ENCODE measurements around the gene ZNF467.

The ZNF467 gene

DNA sequence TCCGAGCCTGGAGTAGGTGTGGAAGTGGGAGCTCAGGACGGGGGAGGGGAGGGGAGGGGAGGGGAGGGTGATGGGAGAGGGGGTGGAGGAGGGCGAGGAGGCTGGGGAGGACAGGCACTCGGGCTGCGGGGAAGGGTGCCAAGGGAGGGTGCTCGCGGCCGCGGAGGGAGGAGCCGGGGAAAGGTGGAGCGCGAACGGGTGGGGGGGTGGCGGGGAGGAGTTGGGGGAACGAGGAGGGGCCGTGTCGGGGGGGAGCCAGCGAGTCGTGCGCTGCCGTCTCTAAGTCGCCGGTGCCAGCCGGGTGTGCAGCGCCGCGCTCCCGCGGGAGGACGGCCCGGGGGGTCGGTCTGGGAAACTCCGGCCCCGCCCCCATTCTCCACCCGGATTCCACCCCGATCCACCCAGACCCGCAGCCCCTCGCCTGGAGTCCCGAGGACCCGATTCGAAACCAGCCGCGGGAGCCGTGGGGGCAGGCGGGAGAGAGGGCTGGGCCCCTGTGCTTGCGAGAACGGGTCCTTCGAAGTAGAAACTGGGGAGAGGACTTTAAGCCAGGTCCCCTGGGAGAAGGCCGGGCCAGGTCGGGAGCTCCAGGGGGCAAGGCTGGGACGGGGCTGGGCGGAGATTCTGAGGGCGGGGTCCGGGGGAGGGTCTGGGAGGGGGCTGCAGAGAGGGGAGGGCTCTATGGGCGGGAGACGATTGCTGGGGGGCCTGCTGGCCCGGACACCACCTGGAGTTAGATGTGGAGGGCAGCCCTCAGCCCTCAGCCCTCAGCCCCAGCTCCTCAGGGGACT, at the start of gene ZNF467:
ZNF467 (minus strand) TSS at position 143 of the 791 bp plus-strand sequence. CDS start 2,556 bp downstream, outside the sequence.
- no peak for DNase-seq

GRCh38 chr7:149822353-149822943, 49.1 kb upstream of the ZNF467 start:
- no peak for DNase-seq

DNA sequence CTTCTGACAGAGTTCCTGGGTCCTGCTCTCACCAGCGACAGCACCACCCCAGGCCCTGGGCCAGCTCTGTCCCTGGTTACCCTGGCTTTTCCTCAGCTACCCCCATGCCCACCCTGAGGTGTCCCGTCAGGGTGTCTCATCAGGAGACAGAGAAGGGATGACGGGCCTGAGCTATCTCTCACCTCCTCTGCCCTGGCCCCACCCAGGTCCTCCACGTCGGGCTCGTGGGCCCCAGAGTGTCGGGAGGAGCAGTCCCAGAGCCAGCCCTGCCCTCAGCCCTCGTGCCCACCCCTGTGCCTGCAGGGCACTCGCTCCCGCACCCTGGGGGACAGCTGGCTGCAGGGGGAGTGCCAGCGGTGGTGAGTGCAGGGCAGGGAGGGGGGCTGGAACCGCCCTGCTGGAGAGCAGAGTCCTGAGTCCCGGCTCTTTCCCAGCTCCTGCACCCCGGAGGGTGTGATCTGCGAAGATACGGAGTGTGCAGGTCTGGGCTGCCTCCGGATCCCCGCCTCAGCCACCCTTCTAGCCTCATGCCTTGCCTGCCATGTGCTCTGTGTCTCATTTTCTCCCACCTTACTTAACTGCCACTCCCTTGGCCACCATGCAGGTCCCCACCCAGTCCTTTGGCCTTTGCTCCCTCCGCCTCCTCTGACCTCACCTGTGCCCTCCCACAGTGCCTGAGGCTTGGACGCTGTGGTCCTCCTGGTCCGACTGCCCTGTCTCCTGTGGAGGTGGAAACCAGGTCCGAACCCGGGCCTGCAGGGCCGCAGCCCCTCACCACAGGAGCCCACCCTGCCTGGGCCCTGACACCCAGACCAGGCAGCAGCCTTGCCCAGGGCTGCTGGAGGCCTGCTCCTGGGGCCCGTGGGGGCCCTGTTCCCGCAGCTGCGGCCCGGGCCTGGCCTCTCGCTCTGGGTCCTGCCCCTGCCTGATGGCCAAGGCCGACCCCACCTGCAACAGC, 48.1 kb upstream of the ZNF467 start:
- no peak for DNase-seq

- DNase-seq: no peak
Observed at GRCh38 chr7:149820622-149821190, 47.3 kb upstream of the ZNF467 start.

DNA sequence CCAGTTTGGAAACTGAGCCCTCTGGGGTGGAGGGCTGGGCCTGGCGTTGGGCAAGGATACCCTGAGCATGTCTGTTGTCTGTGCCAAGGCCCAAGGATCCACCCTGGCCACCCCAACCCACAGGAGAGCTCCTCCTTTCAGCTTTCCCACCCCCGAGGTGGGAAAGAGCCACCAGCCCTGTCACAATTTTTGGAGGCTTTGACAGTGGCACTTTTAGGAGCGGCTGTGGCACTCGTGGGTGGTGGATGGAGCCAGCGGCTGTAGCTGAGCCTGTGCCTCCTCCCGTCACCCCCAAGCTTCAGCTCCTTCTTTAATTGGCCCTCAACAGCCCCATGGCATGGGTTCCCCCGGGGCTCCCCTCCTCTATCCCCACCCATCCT, 46.6 kb upstream of the ZNF467 start:
- no peak for DNase-seq

GRCh38 chr7:149819141-149819960, 46.0 kb upstream of the ZNF467 start:
- DNase-seq: no peak

GRCh38 chr7:149818536-149818840, 45.1 kb upstream of the ZNF467 start:
- DNase-seq: no peak

DNA sequence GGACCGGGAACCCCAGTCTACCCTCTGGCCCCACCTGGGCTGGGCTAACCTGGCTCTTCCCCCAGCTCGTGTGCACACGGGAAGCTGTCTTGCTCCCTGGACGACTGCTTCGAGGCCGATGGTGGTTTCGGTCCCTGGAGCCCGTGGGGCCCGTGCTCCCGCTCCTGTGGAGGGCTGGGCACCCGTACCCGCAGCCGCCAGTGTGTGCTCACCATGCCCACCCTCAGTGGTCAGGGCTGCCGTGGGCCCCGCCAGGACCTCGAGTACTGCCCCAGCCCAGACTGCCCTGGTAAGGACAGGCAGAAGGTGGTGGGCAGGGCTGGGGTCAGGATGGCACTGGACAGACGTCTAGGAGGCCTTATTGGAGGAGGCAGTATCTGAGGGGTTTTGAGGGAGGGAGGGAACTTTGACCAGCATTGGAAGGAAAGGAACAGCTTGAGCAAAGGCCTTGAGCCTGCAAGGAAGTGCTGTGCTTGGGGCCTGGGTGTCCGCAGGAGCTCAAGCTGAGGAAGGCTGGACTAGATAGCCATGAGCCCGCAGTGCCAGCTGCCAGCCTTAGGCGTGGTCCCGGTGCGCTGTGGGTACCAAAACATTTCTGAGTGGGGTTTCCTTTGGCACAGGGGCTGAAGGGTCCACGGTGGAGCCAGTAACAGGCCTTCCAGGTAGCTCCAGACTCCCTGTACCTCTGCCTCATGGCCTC, 44.6 kb upstream of the ZNF467 start:
- DNase-seq: no peak

- DNase-seq: no peak
Observed at GRCh38 chr7:149817301-149817771, 43.9 kb upstream of the ZNF467 start.

- DNase-seq: no peak
Observed at GRCh38 chr7:149816794-149817193, 43.4 kb upstream of the ZNF467 start.

DNA sequence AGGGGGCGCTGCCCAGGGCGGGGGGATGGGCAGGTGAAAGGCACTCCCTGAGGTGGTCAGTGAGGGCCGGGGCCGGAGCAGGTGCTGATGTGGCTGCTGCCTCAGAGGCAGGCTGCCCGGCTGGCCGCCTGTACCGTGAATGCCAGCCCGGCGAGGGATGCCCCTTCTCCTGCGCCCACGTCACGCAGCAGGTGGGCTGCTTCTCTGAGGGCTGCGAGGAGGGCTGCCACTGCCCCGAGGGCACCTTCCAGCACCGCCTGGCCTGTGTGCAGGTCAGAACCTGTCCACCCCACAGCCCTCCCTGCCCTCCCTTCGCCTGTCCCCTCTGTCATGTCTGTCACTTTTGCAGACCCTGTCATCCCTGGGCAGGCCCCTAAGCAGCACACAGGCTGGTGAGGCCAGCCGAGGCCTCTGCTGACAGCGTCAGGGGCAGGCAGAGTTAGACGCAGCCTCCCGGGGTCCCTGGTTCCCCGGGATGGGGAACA, 42.9 kb upstream of the ZNF467 start:
- no peak for DNase-seq

GRCh38 chr7:149815661-149816266, 42.4 kb upstream of the ZNF467 start:
- no peak for DNase-seq

- DNase-seq: no peak
Observed at GRCh38 chr7:149815121-149815520, 41.7 kb upstream of the ZNF467 start.

DNA sequence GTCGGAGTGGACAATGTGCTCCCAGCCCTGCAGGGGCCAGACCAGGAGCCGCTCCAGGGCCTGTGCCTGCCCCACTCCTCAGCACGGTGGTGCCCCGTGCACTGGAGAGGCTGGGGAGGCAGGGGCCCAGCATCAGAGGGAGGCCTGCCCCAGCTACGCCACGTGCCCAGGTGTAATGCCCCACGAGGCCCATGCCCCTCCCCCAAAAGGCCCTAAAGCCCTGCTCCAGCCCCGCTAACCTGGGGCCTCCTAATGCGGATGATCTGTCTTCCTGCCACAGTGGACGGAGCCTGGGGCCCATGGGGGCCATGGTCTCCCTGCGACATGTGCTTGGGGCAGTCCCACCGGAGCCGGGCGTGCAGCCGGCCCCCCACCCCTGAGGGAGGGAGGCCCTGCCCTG, 41.1 kb upstream of the ZNF467 start:
- DNase-seq: no peak

- no peak for DNase-seq
Observed at GRCh38 chr7:149813254-149814035, 40.1 kb upstream of the ZNF467 start.

- no peak for DNase-seq
Observed at GRCh38 chr7:149811831-149812490, 38.6 kb upstream of the ZNF467 start.

DNA sequence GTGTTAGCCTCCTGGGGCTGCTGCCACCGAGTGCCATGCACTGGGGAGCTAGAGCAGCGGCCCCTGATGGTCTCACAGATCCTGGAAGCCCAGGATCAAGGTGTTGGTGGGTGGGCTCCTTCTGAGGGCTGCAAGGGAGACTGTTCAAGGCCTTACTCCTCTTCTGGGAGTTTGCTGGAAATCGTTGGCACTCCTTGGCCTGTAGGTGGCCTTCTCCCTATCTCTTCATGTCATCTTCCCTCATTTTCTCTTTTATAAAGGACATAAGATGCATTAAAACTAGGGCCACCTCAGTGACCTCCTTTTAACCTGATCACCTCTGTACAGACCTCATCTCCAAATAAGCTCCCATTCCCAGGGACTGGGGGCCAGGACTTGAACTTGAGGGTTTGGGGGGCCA, 37.8 kb upstream of the ZNF467 start:
- no peak for DNase-seq

GRCh38 chr7:149809215-149809614, 35.8 kb upstream of the ZNF467 start:
- DNase-seq: no peak

DNA sequence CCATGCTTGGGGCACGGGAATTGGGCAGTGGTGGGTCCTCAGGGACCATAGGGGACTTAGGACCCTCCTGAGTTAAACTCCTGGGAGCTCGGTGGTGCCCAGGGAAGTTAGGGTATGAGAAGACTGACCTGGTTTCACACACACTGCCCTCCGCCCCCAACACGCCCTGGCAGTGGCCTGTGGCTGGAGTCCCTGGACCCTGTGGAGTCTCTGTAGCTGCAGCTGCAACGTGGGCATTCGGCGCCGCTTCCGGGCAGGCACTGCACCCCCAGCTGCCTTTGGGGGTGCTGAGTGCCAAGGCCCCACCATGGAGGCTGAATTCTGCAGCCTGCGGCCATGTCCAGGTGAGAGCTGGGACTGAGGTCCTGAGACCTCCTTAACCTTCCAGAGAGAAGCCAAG, 34.9 kb upstream of the ZNF467 start:
- DNase-seq: no peak

DNA sequence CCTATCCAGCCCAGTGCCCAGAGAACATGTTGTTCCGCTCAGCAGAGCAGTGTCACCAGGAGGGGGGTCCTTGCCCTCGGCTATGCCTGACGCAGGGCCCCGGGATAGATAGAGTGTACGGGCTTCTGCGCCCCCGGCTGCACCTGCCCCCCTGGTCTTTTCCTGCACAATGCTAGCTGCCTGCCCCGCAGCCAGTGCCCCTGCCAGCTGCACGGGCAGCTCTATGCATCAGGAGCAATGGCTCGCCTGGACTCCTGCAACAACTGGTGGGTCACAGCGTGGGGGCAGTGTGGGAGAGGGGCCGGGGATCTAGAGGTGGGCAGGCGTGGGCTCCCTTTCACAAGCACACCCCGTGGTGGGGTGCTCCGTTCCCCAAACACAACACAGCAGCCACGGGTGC, 33.3 kb upstream of the ZNF467 start:
- no peak for DNase-seq

Measured in activated CD4-positive, CD25-positive, alpha-beta regulatory T cell treated with anti-CD3 and anti-CD28 coated beads, Interleukin-2, amount 50 U/mL, for 72 hours (primary cell).